H9 (cell line): ENCODE measurements around the gene SORCS2. TPM values are rescaled to one million over a fixed set of nuclear protein-coding genes. Genes with fewer than 3 reads are reported as not detected.

Experiments used
- DNase-seq: peaks from one replicate; pipeline ENCODE4 v3.0.0-alpha.2; 2017
- H2AFZ ChIP-seq: one replicate; pipeline ENCODE4 v1.6.1; 2013; ENCODE audit warnings: mild to moderate bottlenecking, low read length, control low read depth, moderate library complexity
- H2AK5ac ChIP-seq: 2 replicates; pipeline ENCODE4 v1.6.1; 2013; ENCODE audit warnings: low read length, control low read depth, mixed read lengths; ENCODE audit not compliant: insufficient read length
- H2BK120ac ChIP-seq: one replicate; pipeline ENCODE4 v1.6.1; 2013; ENCODE audit warnings: low read depth, mild to moderate bottlenecking, low read length, control low read depth, inconsistent platforms; ENCODE audit not compliant: poor library complexity, severe bottlenecking
- H2BK12ac ChIP-seq: 2 replicates; pipeline ENCODE4 v1.6.1; 2013; ENCODE audit warnings: low read length, control low read depth, mixed read lengths, low read depth; ENCODE audit not compliant: insufficient read length
- H2BK15ac ChIP-seq: 2 replicates; pipeline ENCODE4 v1.6.1; 2013; ENCODE audit warnings: low read depth, low read length, control low read depth
- H2BK20ac ChIP-seq: one replicate; pipeline ENCODE4 v1.6.1; 2013; ENCODE audit warnings: low read depth, mild to moderate bottlenecking, low read length, control low read depth, inconsistent platforms; ENCODE audit not compliant: poor library complexity, severe bottlenecking
- H2BK5ac ChIP-seq: 2 replicates; pipeline ENCODE4 v1.6.1; 2013; ENCODE audit warnings: low read length, control low read depth, mixed read lengths; ENCODE audit not compliant: insufficient read length
- H3K14ac ChIP-seq: 2 replicates; pipeline ENCODE4 v1.6.1; 2013; ENCODE audit warnings: low read length, control low read depth; ENCODE audit not compliant: insufficient read depth
- H3K18ac ChIP-seq: 2 replicates; pipeline ENCODE4 v1.6.1; 2013; ENCODE audit warnings: low read depth, mild to moderate bottlenecking, mixed read lengths, low read length, control low read depth; ENCODE audit not compliant: insufficient read length
- H3K23ac ChIP-seq: 2 replicates; pipeline ENCODE4 v1.6.1; 2013; ENCODE audit warnings: low read length, control low read depth, mixed read lengths, low read depth; ENCODE audit not compliant: insufficient read length
- H3K23me2 ChIP-seq: 2 replicates; pipeline ENCODE4 v1.6.1; 2013; ENCODE audit warnings: low read depth, mild to moderate bottlenecking, mixed read lengths, low read length, control low read depth; ENCODE audit not compliant: insufficient read length, poor library complexity, severe bottlenecking
- H3K27ac ChIP-seq: 2 replicates; pipeline ENCODE4 v1.5.1; 2013; ENCODE audit warnings: low read length, control low read depth, mixed read lengths, low read depth; ENCODE audit not compliant: insufficient read length
- H3K27me3 ChIP-seq: 2 replicates; pipeline ENCODE4 v1.6.1; 2013; ENCODE audit warnings: low read length, control low read depth, inconsistent platforms; ENCODE audit not compliant: insufficient read depth
- H3K4ac ChIP-seq: 2 replicates; pipeline ENCODE4 v1.6.1; 2013; ENCODE audit warnings: low read depth, mild to moderate bottlenecking, control low read depth, inconsistent platforms, low read length, moderate library complexity
- H3K4me1 ChIP-seq: 2 replicates; pipeline ENCODE4 v1.6.1; 2013; ENCODE audit warnings: low read length, control low read depth, inconsistent platforms; ENCODE audit not compliant: insufficient read depth
- H3K4me2 ChIP-seq: 2 replicates; pipeline ENCODE4 v1.6.1; 2013; ENCODE audit warnings: low read length, control low read depth, mixed read lengths; ENCODE audit not compliant: insufficient read length, insufficient read depth
- H3K56ac ChIP-seq: 2 replicates; pipeline ENCODE4 v1.6.1; 2013; ENCODE audit warnings: low read depth, mild to moderate bottlenecking, mixed read lengths, low read length, control low read depth; ENCODE audit not compliant: insufficient read length
- H3K79me1 ChIP-seq: 2 replicates; pipeline ENCODE4 v1.6.1; 2013; ENCODE audit warnings: low read depth, mild to moderate bottlenecking, moderate library complexity, low read length, control low read depth, inconsistent platforms; ENCODE audit not compliant: insufficient read depth, poor library complexity, severe bottlenecking
- H3K79me2 ChIP-seq: 2 replicates; pipeline ENCODE4 v1.6.1; 2013; ENCODE audit warnings: low read length, control low read depth, inconsistent platforms; ENCODE audit not compliant: insufficient read depth
- H3K9ac ChIP-seq: 2 replicates; pipeline ENCODE4 v1.6.1; 2013; ENCODE audit warnings: low read length, control low read depth, mixed read lengths; ENCODE audit not compliant: insufficient read length; ENCODE audit errors: extremely low read depth
- H3K9me3 ChIP-seq: one replicate; pipeline ENCODE4 v1.6.1; 2013; ENCODE audit warnings: low read depth, low read length, inconsistent platforms; ENCODE audit not compliant: control insufficient read depth
- H3T11ph ChIP-seq: one replicate; pipeline ENCODE4 v1.6.1; 2013; ENCODE audit warnings: mild to moderate bottlenecking, low read length, control low read depth, inconsistent platforms
- H4K20me1 ChIP-seq: one replicate; pipeline ENCODE4 v1.6.1; 2013; ENCODE audit not compliant: control insufficient read depth, insufficient read length, insufficient read depth
- H4K5ac ChIP-seq: 2 replicates; pipeline ENCODE4 v1.6.1; 2013; ENCODE audit warnings: low read depth, mild to moderate bottlenecking, mixed read lengths, low read length, control low read depth; ENCODE audit not compliant: insufficient read length
- H4K8ac ChIP-seq: replicated peaks from 2 replicates; pipeline ENCODE4 v1.6.1; 2013; ENCODE audit warnings: low read length, control low read depth, mixed read lengths, low read depth; ENCODE audit not compliant: insufficient read length
- H4K91ac ChIP-seq: 2 replicates; pipeline ENCODE4 v1.6.1; 2013; ENCODE audit warnings: low read depth, mild to moderate bottlenecking, moderate library complexity, mixed read lengths, low read length, control low read depth; ENCODE audit not compliant: insufficient read length
- H3K27ac Mint-ChIP-seq, 3 experiments: 2 replicates in 2 of 3; 3 replicates in 1 of 3; pipeline ENCODE4 v1.8.0; 2020 to 2021; ENCODE audit warnings: mixed read lengths in 3 of 3, mild to moderate bottlenecking in 1 of 3, moderate library complexity in 1 of 3
- H3K27me3 Mint-ChIP-seq: 2 replicates; pipeline ENCODE4 v1.8.0; 2021; ENCODE audit warnings: low read depth, mild to moderate bottlenecking, moderate library complexity, mixed read lengths
- H3K36me3 Mint-ChIP-seq, 3 experiments: 2 replicates in 2 of 3; 3 replicates in 1 of 3; pipeline ENCODE4 v1.8.0; 2020 to 2021; ENCODE audit warnings: low read depth in 3 of 3, mixed read lengths in 3 of 3; ENCODE audit not compliant: insufficient read depth in 1 of 3
- H3K4me1 Mint-ChIP-seq, 2 experiments: 2 replicates each; pipeline ENCODE4 v1.8.0; 2020; ENCODE audit warnings: mixed read lengths in 2 of 2
- H3K4me3 Mint-ChIP-seq, 2 experiments: 2 replicates in 1 of 2; 3 replicates in 1 of 2; pipeline ENCODE4 v1.8.0; 2020 to 2021; ENCODE audit warnings: mild to moderate bottlenecking in 2 of 2, mixed read lengths in 2 of 2, moderate library complexity in 1 of 2
- H3K9me3 Mint-ChIP-seq, 2 experiments: 2 replicates in 1 of 2; 3 replicates in 1 of 2; pipeline ENCODE4 v1.8.0; 2020; ENCODE audit warnings: mild to moderate bottlenecking in 2 of 2, mixed read lengths in 2 of 2, moderate library complexity in 1 of 2
- WGBS: extraction: QIAGEN DNeasy Blood & Tissue Kit; methylation state at CpG from one replicate; pipeline ENCODE4 v1.1.7; 2013; ENCODE audit warnings: missing lambda C conversion rate, low lambda C conversion rate, mixed read lengths; ENCODE audit not compliant: insufficient read length; ENCODE audit errors: extremely low coverage; 5-methylcytosine and 5-hydroxymethylcytosine counted together
- total RNA-seq: library from RNA; stranded (reverse); gene quantifications from 2 replicates; pipeline ENCODE4 v1.2.1, GENCODE V29; 2021
- TF ChIP-seq, protein P1 (sequence below): fragments of 200-600 bp; sonication (generic); conservative IDR thresholded peaks from 3 replicates; pipeline ENCODE4 v1.8.0; 2021; ENCODE audit warnings: antibody characterized with exemption, mild to moderate bottlenecking

The SORCS2 gene
- total RNA-seq, 1 experiment from 2014 or later, result 0.57 TPM

- Histone ChIP-seq H3K4ac (no peak overlapping the region), H2BK120ac (no peak overlapping the region), H3K23ac (no peak overlapping the region), H3K9me3 (no peaks in the 10 kb centered on the region), H2BK5ac (no peak overlapping the region), H4K91ac (no peak overlapping the region), H3K4me2 (no peak overlapping the region), H2BK12ac (no peak overlapping the region), H3K79me2 (no peaks in the 10 kb centered on the region), H3K23me2 (no peaks in the 10 kb centered on the region), H2AFZ (no peak overlapping the region), H3K79me1 (no peaks in the 10 kb centered on the region), H2BK15ac (no peak overlapping the region), H4K20me1 (no peaks in the 10 kb centered on the region), H2BK20ac (no peak overlapping the region), H3T11ph (no peak overlapping the region), H4K8ac (no peak overlapping the region), H2AK5ac (no peak overlapping the region), H3K4me1 (no peaks in the 10 kb centered on the region), H3K14ac (no peak overlapping the region; the same call in 1 of the 2 replicates), H3K18ac (no peak overlapping the region), H3K27ac (no peak overlapping the region), H4K5ac (no peak overlapping the region), H3K56ac (no peak overlapping the region), H3K27me3 (no peaks in the 10 kb centered on the region), H3K9ac (no peak overlapping the region)
- no CpG with 5 or more reads among the region's 10 CpGs for WGBS
- no peak overlapping the region for H3K4me3 Mint-ChIP-seq
- TF ChIP-seq, protein P1, sequence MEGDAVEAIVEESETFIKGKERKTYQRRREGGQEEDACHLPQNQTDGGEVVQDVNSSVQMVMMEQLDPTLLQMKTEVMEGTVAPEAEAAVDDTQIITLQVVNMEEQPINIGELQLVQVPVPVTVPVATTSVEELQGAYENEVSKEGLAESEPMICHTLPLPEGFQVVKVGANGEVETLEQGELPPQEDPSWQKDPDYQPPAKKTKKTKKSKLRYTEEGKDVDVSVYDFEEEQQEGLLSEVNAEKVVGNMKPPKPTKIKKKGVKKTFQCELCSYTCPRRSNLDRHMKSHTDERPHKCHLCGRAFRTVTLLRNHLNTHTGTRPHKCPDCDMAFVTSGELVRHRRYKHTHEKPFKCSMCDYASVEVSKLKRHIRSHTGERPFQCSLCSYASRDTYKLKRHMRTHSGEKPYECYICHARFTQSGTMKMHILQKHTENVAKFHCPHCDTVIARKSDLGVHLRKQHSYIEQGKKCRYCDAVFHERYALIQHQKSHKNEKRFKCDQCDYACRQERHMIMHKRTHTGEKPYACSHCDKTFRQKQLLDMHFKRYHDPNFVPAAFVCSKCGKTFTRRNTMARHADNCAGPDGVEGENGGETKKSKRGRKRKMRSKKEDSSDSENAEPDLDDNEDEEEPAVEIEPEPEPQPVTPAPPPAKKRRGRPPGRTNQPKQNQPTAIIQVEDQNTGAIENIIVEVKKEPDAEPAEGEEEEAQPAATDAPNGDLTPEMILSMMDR, result no peak
- peak; percentile 14 for DNase-seq
- H3K4me1 Mint-ChIP-seq, result peaks cover 11 to 27% of the 10 kb centered on the region in 2 experiments
- H3K27ac Mint-ChIP-seq, result no peak overlapping the region; a peak in 1 of 7 replicates
- no peaks in the 10 kb centered on the region for H3K36me3 Mint-ChIP-seq
- H3K9me3 Mint-ChIP-seq, result no peaks in the 10 kb centered on the region
- H3K27me3 Mint-ChIP-seq, result peaks cover 13% of the 10 kb centered on the region
These were observed 33.3 kb upstream of the SORCS2 start for GRCh38 chr4:7158991-7159390.
